SK-N-SH treated with all-trans-retinoic acid at 6 μM for 48 hours (cell line): ENCODE results near the gene MATK.

Experiments
- CSRNP3 ChIP-seq: fragments of 250-450 bp; sonication (Bioruptor Pico); IDR thresholded peaks from 2 replicates; pipeline ENCODE4 v1.5.1; 2021; ENCODE audit warnings: mild to moderate bottlenecking, moderate library complexity
- RARB ChIP-seq: fragments of 250-450 bp; sonication (Bioruptor Pico); IDR thresholded peaks from 2 replicates; pipeline ENCODE4 v1.8.0; 2021; ENCODE audit warnings: mild to moderate bottlenecking, moderate library complexity
- SNAI2 ChIP-seq: fragments of 250-450 bp; sonication (Bioruptor Pico); IDR thresholded peaks from 2 replicates; pipeline ENCODE4 v1.5.0; 2020; ENCODE audit warnings: mild to moderate bottlenecking, moderate library complexity
- TCF4 ChIP-seq: fragments of 250-450 bp; sonication (Bioruptor Pico); IDR thresholded peaks from 2 replicates; pipeline ENCODE4 v1.8.0; 2021; ENCODE audit warnings: mild to moderate bottlenecking, moderate library complexity, borderline replicate concordance

- TF ChIP-seq TCF4 (CRISPR knock-in tag): no peak
- no peak for TF ChIP-seq RARB (CRISPR knock-in tag)
- TF ChIP-seq CSRNP3 (CRISPR knock-in tag): no peak
- no peak for TF ChIP-seq SNAI2
Observed at GRCh38 chr19:3734310-3734600, 51.9 kb downstream of the MATK start.
